GM18526 (cell line): ENCODE data around the gene BBS1.

Experiments used
- POLR2A ChIP-seq: IDR thresholded peaks from 3 replicates; pipeline ENCODE4 v1.6.1; 2011; ENCODE audit not compliant: insufficient read length; ENCODE audit errors: extremely low read depth

The BBS1 gene

DNA sequence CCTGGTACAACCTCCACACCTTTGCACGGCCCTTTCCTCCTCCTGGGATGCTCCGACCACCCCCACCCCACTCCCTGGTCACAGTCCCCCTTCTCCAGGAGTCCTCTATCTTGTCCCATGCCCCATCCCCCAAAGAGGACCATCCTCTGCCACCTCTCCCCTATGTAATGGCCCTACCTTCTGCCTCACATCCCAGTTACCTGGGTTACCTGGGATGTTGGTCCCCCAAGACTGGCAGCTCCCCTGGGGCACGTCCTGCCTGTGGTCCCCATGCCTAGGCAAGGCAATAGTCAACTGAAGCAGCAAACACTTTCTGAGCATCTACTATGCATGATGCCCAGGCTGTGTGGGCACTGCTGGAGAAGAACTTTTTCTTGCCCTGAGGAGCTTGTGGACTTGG is 45.0 kb downstream of the BBS1 start:
- TF ChIP-seq POLR2A: no peak

DNA sequence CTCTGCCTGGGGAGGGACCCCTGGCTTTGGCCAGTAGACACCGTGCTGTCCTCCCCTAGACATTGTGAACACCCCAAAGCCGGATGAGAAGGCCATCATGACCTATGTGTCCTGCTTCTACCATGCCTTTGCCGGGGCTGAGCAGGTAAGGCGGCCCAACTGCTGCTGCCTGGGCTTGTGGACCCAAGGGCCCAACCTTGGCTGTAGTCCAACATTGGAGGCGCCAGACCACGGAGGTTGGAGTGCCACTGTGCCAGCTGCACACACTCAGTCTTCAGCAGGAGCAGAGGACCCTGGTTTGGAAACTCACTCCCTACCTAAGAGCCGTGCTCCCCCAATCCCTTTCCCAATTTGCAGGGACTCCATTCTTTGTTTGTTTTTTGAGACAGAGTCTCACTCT is 45.7 kb downstream of the BBS1 start:
- no peak for TF ChIP-seq POLR2A

DNA sequence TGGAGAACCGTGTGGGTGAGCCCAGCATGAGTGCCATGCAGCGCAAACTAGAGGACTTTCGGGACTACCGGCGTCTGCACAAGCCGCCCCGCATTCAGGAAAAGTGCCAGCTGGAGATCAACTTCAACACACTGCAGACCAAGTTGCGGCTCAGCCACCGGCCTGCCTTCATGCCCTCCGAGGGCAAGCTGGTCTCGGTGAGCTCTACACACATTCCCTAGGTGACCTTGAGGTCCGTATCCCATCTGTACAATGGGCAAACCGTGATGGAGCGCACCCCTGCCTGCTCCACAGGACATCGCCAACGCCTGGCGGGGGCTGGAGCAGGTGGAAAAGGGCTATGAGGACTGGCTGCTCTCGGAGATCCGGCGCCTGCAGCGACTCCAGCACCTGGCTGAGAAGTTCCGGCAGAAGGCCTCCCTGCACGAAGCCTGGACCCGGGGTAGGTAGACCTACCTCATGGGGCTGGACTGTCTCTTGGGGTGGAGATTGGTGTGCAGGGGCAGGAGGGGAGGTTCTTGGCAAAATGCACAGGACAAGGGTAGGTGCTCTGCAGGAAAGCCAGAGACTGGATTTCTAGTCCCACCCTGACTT is 47.4 kb downstream of the BBS1 start:
- TF ChIP-seq POLR2A: no peak

DNA sequence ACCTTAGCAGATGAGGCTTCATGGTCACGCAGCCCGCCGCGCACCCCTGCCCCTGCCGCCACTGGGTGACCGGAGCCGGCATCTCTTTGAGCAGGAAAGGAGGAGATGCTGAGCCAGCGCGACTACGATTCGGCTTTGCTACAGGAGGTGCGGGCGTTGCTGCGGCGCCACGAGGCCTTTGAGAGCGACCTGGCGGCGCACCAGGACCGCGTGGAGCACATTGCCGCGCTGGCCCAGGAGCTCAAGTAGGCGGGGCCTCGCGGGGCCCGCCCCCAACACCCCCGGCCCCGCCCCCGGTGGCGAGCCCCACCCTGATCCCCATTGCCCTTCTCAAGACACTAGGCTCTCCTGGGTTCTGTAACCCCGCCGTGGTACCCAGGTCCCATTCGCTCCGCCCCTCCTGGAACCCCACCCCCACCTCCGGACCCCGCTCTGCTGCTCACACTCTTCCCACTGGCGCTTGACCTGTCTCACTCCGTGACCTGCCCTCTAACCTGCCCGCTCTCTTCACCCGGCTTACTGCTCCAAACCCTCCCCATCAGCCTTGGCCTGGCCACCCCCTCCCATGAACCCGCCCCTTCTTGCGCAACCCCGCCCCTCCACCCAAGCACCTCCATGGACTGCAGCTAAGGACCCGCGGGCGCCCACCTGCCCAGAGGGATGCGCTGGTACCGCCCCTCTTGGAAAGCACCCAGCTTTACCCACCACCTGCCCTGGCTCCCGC is 48.9 kb downstream of the BBS1 start:
- no peak for TF ChIP-seq POLR2A

DNA sequence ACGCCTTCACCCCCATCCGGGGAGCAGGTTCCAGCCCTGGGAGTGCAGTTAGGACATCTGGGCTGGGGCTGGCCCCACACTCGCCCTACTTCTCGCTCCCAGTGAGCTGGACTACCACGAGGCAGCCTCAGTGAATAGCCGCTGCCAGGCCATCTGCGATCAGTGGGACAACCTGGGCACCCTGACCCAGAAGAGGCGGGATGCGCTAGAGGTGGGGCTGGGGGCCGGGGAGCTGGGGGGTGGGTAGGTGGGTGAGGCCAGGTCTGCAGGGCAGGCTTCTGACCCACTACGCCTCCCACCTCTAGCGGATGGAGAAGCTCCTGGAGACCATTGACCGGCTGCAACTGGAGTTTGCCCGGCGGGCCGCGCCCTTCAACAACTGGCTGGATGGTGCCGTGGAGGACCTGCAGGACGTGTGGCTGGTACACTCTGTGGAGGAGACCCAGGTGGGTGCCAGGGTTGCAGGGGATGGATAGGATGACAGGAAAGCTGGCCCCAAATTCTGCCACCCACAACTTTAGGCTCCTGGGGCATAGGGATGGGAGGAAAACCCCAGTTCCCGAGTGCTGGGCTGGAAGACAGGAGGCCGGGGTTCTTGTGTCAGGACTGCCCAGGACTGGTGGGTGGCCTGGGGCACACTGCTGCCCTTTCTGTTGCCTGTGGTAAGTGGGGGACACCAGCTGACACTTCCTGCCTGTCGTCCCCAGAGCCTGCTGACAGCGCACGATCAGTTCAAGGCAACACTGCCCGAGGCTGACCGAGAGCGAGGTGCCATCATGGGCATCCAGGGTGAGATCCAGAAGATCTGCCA is 49.6 kb downstream of the BBS1 start:
- no peak for TF ChIP-seq POLR2A

DNA sequence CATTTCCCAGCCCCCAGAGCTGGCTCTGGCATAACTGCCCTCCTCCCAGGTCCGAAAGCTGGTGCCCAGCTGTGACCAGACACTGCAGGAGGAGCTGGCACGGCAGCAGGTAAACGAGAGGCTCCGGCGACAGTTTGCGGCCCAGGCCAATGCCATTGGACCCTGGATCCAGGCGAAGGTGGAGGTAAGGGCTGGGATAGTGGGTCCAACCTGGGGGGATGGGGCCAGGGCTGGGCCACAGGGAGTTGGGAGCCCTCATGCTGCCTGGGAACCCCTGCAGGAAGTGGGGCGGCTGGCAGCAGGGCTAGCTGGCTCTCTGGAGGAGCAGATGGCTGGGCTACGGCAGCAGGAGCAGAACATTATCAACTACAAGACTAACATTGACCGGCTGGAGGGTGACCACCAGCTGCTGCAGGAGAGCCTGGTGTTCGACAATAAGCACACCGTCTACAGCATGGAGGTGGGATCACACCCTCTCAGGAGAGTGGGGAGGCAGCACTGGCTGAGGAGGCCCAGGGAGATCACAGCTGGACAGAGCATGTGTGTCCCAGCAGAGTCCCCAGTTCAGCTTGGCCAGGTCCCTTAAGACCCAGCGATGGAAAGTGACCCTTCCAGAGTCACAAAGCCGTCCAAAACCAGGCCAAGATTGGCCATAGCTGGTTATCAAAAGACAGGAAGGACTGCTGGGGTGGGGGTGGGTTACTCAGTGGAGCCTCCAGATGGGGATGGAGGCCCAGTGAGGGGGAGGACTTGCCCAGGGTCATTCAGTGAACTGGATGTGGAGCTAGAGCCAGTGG is 50.9 kb downstream of the BBS1 start:
- TF ChIP-seq POLR2A: no peak

DNA sequence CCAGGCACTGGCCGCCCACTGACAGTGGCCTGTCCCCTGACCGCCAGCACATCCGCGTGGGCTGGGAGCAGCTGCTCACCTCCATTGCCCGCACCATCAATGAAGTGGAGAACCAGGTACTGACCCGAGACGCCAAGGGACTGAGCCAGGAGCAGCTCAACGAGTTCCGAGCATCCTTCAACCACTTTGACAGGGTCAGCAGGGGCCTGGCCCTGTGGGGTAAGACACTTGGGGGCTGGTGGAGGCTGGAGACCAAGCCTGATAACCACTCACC is 51.5 kb downstream of the BBS1 start:
- no peak for TF ChIP-seq POLR2A

DNA sequence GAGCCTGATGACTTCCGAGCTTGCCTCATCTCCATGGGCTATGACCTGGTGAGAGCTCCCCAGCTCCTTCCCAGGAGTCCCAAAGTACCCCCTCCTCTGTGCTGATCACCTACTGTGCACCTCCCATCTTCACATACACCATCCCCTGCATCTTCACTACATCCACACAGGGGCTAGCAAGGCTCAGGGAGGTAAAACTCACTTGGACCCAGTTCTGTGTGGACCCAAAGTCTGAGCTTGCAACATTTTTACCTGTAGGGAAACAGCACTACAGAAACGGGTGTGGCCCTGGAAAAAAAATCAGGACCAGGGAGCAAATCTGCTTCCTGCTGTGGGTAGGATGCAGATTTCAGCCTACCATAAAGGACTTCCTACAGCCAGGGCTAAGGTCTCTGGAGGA is 51.8 kb downstream of the BBS1 start:
- no peak for TF ChIP-seq POLR2A

DNA sequence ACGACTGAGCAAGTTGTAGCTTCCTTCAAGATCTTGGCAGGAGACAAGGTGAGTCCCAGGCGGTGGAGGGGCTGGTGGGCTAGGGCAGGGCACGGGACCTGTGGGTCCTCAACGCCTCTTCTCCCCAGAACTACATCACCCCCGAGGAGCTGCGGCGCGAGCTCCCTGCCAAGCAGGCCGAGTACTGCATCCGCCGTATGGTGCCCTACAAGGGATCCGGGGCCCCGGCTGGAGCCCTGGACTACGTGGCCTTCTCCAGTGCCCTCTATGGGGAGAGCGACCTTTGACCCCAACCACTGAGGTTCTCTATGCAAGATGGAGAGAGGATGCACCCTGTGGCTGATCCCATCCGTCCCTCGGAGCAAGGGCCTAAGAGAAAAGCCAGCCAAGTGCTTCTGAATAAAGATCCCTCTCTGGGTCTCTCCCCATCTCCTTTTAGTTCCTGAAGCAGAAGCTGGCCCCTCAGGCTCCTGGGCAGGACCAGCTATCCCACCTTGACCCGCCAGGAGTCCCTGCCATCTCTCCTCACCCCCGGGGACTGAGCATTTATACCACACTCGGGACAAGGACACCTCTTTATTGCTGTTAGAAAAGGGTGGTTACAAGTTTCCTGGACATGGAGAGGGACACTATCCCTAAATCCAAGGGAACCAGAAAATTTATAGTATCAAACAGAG is 52.6 kb downstream of the BBS1 start:
- TF ChIP-seq POLR2A: no peak

DNA sequence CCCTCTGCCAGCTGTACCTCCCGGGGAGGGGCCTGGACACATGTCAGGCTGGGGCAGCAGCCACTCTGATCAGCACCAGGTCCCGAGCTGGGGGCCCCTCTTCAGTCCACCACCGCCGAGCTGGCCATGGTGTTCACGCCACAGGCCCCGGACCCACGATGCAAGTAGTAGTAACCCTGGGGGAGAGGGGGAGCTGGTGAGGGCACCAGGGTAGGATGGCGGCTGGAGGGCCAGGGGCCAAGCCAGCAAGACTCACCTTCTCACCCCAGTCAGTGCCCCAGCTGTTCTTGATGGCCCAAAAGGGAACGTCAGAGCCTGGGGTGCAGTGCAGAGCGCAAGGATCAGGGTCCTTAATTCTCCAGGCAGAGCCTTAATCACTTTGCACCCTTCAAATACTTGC is 53.4 kb downstream of the BBS1 start:
- no peak for TF ChIP-seq POLR2A

DNA sequence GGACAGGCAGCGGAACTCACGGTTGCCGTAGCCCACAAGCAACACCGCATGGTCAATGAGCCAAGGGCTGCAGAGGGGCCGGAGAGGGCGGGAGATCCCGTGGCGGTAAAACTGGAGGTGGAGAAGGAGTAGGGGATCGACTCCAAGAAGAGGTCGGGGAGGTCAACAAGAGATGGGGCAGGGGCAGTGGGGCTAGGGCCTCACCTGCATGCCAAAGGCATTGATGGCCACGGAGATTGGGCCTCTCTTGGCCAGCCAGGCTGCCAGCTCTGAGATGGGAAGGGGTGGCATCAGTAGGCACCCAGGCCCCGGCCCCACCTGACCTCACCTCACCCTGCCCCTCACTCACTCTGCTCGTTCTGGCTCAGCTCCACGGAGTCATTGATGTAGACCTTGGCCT is 54.1 kb downstream of the BBS1 start:
- no peak for TF ChIP-seq POLR2A

DNA sequence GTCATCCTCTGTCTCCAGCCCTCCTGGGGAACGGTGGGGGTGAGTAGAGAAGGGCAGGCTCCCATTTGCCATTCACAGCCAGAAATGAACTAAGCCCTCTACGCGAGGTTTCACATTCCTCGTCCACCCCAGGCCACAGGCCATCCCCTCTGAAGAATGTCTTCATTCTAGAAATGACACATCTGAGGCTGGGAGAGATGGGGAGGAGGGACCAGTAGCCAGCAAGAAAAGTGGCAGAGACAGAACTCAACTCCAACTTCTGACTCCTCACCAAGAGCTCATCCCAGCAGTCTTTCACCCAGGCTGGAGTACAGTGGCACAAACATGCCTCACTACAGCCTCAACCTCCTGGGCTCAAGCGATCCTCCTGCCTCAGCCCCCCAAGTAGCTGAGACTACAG is 54.5 kb downstream of the BBS1 start:
- no peak for TF ChIP-seq POLR2A

DNA sequence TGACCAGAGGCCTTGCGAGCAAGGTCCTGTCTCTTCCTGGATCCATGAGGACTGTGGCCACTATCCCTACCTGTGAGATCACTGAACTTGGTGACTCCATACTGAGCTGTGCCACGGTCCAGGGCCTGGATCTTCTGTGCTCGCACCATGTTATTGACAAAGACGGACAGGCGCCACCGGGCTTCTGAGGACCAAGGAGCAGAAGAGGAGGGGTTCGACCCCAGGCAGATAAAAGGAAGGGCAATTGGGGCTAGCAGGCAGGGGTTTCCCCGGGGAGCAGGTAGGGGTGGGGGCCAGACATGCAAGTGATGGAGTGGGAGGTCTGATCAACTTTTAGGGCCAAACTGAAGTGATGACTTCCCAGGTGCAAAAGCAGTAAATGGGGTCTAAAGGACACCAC is 55.8 kb downstream of the BBS1 start:
- no peak for TF ChIP-seq POLR2A

DNA sequence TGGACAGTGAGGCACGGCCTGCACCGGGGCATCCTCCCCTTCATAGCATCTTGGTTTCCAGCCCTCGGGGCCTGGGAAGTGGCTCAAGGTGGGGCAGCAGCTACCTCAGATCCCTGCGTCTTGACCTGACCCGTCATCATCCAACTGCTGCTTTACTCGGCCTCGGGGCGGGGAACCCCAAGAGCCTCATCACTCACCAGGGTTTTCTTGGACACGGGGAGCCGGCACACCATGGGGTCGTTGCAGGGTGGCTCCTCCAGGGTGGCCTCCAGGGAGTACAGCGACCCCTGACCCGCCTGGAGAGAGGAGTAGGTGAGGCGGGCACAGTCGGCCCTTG is 57.3 kb downstream of the BBS1 start:
- TF ChIP-seq POLR2A: no peak
